ENCODE results near the gene DLGAP5.

The DLGAP5 gene

DNA sequence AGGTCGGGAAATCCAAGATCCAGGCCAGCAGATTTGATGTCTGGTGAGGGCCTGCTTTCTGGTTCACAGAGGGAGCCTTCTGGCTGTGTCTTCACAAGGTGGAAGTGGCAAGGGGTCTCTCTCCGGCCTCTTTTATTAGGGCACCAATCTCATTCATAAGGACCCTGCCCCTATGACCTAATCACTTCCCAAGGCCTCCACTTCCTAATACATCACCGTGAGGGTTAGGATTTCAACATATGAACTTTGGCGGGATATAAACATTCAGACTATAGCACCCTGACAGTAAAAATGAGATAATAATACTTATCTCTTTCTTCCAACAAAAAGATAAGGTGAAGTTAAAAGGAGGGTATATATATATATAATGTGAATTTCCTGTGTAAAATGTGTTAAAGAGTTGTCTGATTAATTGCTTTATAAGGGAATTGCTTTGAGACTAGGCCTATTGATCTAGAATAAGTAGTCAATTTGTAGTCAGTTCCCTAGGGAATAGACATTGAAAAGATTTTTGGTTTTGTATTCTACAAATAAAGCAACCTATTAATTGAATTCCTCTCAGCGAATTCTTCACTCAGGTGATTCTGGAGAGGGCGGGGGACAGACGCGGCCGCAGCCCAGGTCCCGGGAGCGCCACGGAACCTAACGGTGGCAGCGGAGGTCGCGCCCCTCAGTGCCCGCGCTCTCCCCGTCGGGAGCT lies 62.8 kb downstream of the DLGAP5 start:
- no peak for DNase-seq

DNA sequence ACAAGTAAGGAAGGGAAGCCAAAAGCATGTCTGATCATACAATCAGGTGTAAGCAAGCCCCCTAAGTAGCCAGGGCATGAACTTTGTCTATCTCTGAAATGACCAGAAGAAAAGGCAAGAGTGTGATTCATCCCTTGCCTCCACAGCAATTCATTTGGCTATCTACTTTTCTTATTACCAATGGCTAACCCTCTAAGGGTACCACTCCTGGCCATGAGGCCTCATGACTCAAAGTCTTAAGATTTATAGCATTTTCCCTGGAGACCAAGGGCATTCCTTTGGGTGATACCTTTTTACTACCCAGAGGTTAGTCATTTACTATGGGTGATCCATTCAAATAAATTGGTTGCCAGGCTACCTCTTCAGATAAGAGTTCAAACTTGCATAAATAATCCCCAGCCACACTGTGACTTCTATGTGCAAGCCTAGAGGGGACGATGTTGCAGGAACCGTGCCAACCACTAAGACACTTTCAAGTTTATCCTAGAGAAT lies 63.9 kb downstream of the DLGAP5 start:
- no peak for DNase-seq

DNA sequence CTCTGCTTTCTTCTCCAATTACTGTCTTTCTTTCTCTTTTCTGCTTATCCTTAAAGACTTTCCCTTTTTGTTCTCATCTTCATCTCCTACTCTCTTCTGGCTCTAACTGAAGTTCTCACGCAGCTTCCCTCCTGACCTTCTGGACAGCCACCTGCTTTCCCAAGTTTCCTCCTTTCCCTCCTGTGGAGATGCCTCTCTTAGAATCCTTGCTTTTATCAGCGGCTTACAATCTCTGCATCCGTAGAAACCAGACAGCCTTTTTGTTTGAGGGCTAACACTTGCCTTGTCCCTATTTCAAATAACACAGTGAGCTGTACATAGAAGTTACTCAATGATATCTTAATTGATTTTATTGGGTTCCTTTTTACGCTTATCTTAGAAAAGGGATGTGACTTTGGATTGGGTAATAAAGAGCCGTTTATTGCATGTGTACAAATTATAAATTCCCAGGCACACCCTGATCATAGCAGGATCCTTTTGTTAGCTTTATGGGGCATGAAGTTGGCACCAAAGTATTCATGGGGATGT lies 64.4 kb downstream of the DLGAP5 start:
- no peak for DNase-seq

DNA sequence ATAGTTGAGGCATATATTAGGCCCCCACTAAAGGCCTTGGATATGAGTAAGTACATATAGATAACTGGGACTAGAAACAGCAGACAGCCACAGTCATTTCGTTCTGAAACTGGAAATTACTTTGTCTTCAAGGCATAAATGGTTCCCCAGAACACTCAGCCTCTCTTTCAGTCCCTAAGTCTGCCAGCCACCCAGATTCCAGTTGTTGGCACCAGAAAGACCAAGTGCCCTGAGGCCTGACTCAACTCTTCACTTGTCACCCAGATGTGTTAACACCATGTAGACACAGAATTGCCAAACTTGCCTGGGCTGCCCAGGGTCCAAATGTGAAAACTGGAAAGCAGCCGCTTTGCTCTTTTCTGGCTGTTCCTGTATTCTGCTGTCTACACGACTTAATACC lies 65.4 kb downstream of the DLGAP5 start:
- no peak for DNase-seq

DNA sequence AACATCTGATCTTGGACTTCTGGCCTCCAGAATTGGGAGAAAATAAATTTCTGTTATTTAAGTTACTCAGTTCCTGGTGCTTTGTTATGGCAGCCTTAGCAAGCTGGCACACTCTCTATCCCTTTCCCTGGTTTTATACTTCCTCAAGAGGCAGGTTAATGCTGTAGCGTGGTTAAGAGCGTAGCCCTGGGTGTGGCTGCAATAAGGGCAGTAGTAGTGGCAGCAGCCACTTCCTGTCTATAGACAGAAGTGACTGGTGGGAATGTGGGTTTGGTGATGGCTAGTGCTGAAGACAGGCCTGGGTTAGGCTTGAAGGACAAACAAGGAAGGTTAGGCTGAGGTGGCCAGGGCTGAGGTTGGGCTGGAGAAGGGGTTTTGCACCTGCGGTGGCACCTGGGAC lies 66.0 kb downstream of the DLGAP5 start:
- no peak for DNase-seq

DNA sequence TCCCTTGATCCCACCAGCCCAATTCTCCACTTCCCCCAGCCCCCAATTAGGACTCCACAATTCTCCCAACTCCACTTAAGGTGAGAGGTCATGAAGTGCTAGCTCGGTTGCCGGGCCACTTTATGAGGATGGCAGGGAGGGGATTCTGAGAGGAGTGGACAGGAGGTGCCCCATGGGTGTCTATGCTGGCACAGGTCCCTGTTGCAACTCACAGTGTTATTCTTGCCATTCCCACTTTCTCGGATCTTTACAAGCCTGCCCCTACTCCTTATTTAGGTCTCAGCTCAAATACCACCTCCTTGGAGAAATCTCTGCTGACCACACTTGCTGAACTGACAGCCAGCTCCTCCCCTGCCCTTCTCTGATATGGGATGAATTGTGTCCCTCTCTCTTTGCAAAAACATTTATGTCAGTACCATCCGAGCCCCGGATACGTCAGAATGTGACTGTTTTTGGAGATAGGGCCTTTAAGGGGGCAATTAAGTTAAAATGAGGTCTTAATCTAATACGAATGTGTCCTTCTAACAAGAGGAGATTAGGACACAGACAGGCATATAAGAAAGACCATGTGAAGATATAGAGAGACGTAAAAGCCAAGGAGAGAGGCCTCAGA lies 66.5 kb downstream of the DLGAP5 start:
- DNase-seq, result no peak

DNA sequence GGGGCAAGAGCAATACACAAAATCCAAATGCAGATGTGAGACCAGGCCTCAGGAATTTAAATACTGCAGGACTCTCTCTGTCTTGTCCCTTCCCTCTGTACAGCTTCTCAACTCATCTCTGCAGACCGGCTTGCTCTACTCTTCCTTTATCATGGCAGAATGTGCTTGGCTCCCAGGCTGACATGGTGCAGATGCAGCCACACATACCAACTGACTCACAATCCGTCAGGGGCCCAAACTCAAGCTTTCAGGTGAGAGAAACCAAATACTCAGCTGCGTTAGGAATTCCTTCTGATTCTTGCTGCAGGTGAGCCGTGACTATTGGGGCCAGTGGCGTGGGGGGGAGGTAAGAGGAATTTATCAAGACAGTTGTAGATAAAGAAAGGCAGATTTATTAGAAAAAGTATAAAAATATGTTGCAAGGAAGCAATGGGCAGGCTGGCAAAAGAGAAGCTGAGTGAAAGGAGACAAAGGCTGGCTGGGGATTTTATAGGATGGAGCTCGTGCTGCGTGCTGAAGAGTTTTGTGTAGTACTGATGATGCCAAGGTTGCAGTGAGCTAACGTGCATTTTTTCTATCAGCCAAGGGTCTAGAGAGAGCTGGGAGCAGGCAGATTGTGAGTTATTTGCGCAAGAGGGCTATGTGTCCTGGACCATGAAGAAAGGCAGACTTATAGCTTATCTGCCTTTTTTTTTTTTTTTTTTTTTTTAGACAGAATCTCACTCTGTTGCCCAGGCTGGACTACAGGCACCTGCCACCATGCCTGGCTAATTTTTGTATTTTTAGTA lies 67.3 kb downstream of the DLGAP5 start:
- no peak for DNase-seq

DNA sequence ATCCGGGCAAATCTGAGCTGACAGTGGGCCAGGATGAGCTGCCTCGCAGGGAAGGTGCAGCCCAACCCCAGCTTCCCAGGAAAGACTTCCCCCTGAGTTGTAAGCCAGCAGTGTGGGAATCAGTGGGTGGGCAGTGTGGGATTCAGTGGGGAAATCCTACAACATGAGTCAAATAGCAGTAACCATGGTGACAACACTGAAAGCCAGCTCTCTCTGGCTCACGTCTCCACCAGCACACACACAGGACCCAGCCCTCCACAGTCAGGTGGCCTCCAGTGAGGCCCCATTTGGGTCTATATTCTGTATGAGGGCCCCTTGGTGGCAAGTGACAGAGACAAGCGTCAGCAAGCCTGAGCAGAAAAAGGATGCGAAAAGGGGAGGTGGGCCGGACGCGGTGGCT lies 68.3 kb downstream of the DLGAP5 start:
- DNase-seq, result no peak

DNA sequence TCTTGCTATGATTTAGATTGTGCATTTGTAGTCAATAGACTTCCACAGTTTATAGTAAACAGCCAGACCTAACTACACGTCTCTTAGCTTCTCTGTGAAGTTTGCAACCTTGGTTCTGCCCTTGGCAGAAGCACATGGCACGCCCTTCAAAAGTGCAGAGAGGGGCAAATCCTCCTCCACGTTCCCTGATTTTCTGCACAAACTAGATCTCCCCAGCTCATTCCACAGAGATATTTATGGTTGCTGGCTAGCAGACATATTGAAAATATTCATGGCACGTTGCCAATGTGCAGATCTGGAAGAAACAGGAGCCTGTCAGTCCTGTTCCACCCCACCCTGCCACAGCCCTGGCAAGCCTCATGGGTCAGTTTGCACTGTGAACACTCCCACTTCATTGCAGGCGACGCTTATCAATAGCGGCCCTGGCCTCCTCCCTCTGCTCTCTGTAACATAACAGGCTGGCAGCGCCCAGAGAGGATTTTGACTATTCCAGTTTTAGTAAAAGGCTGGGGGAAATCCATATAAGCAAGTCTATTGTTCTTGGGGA lies 68.9 kb downstream of the DLGAP5 start:
- peak; percentile 54 for DNase-seq

DNA sequence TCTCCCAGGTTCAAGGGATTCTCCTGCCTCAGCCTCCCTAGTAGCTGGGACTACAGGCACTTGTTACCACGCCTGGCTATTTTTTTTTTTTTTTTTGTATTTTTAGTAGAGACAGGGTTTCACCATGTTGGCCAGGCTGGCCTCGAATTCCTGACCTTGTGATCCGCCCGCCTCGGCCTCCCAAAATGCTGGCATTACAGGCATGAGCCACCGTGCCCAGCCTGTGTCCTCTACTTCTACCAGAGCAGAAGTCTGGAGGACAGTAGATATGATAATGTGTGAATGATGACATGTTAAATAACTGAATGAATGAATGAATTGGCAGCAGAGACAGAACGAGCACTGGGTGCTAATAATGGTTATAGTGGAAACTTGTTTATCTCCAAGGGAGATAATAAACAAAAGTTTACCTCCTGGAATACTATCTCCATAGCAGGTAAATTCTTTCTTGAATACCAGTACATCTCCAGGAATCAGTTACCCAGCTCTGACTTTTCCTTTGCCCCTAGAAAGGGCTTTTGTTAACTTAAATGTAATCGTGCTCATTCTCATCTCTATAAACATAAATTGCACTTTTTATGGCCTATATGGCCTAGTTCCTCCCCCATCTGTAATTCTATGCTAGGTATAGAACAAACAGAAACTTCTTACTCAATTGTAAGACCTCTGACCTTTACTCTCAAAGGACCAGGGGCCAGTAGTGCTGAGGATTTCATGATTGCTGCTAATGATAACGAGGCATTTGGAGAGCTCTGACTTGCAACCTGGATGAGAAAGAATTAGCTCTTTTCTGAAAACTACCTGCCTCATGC lies 69.6 kb downstream of the DLGAP5 start:
- DNase-seq, result no peak

DNA sequence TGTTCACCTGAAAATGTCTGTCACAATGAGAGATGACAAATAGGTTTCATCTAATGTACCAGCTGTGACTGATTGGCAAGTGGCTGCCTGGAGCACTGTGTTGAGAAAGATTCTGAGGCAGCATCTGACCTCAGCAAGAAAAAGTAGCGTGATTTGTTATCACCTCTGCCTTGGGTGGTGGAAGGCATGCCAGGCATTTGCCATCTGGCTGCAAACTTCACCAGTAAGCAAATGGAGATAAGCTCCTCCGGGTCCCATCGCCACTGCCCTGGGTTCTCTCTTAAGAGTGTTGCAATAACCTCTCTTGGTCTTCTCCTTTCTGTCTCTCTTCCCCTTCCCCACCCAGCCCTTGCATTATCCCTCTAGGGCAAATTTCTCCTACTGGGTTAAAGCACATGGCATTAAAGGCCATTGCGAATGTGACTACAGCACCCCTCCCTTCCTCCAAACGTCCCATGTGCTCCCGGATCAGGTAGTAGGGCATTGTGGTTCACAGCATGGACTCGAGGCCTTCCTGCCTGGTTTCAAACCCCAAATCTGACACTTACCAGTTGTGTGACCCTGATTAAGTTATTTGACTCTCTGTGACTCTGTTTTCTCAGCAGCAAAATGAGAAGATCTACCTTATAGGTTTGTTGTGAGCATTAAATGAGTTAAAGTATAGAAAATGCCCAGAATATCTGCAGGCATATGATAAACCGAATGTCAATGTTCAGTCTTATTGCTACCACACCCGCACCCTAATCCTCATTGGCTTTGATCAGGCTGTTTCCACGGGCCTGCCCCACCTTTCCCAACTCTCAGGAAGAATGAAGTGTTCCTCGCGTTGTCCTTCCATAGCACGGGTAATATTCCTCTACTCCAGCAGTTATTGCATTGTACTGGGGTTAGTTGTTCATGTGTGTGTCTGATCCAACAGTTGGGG lies 70.6 kb downstream of the DLGAP5 start:
- DNase-seq, result no peak

DNA sequence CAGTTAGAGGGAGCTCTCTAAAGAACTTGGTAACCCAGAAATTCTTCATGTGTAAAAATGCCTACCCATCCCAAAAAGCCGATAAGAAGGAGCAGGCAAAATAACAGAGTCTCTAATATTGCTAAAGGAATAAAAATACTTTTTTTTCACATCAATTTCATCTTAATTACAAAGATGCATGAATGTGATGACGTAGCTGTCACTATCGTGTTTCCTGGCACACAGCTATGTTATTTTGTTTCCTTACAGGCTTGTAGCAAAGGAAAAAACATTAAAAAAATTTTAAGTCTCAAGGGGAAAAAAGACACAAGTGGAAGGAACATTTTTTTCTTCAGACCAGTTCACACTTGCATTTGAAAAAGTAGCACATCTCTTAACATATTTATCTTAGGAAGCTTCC lies 72.6 kb downstream of the DLGAP5 start:
- no peak for DNase-seq

DNA sequence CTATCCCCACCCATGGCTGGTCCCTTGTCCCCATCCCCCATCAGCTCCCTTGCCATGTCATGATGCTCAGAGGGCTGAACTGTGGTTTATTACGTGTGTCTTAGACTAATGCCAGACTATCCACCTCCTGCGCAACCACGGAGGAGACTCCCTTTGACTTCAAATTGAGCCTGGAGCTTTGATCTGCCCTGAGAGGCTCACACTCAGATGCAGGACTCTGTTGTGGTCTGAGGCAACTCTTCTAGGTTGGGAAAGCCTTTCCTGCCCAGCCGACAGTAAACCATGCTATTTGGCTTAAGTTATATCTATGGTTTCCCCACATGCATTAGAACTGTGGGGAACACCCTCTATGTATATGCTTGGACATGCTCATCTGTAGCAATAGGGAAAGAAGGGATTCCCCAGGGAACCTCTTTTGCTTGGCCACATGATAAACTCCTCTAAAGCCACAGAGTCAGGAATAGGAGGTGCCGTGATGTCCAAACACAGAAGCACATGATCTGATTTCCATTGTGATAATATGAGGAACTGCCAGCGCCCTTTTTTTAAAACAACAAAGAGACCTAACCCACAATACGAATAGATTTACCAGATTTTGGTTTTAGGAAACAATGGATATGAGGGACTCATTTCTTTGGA lies 73.5 kb downstream of the DLGAP5 start:
- DNase-seq, result no peak

DNA sequence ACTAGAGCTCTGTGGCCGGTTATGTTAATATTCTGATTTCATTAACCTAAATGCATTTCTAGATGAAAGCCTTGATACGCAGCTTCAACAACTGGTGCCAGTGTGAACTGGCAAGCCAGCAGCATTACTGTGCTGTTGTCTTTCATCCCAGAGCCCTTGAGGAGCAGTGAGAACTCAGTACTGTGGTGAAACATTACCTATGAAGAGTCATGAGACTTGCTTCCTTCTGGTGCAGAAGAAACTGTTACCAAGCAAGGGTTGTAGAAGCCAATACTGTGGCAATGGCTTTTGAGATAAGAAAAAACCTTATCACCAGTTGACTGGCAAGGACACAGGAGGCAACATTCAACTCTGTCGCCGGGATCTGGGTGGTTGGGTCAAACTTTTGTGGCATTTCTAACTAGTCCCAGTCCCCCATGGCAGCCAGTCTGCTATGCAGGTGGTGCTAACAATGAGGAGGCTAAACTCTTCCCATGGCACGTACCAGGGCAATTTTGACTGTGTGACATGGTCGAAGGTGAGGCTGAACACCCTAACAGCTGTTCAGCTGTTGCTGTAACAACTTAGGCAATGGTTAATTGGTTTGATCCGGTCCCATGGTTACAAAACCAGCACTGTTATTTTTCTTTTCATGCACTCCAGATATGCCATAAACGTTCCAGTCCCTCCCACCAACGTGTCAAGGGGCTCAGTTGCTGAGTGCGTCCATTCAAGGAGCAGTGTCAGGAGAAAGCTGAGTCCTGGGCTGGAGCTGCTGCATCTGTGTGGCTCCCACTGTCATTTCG lies 74.9 kb downstream of the DLGAP5 start:
- DNase-seq, result no peak

DNA sequence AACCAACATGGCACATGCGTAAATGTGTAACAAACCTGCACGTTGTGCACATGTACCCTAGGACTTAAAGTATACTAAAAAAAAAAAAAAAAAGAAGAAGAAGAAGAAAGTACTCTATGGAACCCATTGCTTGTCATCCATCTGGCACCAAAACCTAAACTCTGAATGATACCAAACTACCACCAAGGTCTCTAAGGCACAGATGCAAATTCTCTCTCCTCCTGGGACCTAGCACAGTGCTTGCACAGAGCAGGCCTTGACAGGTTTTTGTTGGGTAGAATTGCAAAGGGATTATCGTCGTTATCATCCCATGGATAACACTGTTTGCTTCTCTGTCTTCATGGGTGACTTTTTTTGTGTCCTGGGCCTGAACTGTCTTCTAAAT lies 75.5 kb downstream of the DLGAP5 start:
- DNase-seq, result no peak

DNA sequence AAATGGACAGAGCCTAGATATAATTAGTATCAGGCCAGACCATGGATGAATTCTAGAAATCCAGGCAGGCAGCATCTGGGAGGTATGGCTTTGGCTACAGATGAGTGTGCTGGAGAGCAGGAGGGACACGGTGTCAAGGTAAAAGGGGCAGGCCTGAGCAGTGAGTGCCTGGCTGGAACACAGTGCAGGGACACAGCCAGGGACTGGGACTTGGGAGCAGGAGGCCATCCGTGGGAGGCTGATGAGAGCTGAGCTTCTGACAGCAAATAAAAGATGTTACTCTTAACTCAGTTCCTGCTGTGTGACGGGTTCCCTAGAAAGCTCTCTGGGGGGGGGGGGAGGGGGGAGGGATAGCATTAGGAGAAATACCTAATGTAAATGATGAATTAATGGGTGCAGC lies 75.9 kb downstream of the DLGAP5 start:
- DNase-seq, result no peak

DNA sequence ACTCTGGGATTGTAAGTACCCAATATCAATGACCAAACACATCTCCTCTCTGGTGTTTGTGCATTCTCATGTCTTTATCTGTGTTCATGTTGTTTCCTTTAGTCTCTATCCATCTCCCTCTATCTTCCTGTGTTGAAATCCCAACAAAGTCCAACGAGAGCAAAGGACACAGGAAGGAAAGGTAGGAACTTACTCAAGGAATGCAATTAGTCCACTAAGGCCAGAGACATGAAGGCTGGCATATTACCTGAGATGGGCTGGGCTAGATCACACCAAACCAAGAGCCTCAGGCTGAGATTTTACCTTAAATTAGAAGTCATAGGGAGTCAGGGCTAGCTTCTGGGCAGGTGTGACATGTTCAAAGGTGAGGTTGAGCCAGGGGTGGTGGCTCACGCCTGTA lies 76.7 kb downstream of the DLGAP5 start:
- no peak for DNase-seq

DNA sequence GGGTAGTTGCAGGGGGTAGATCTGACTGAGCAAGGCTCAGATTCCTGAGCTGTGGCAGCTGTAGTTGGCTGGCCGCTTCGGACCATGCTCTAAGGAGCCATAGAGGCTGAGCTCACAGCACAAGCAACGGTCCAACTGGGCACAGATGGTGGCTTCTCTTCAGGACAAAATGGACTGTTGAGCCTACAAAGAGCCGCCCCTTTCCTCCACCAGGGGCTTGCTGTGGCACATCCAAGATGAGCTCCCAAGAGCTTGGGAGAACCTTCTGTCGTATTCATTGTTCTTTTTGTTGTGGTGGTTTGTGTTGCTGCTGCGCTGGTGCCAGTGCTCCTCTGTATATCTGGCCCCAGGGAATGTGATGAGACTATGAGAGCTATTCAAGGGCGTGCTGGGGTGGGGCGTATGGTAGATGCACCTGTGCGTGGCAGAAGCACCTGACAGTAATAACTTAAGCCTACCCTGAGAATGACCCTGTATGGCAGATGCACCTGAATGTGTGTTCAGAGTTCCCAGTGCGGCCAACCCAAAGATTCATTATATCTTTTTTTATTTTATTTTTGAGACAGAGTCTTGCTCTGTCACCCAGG lies 80.2 kb downstream of the DLGAP5 start:
- no peak for DNase-seq

DNA sequence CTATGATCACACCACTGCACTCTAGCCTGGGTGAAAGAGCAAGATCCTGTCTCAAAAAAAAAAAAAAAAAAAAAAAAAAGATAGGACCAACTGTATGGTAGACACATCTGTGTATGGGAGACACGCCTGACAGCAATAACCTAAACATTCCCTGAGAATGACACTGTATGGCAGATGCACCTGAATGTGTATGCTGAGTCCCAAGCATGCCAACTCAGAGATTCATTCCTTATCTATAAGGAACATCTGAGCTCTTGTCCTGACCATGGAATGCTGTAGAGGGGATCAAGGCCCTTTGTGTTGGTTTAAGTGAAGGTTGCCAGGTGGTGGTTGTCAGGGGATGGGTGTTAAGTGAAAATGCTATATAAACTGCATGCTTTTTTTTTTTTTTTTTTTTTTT lies 81.5 kb downstream of the DLGAP5 start:
- DNase-seq, result no peak
